Measurements from ENCODE around the gene WARS2. TPM values are rescaled to one million over a fixed set of nuclear protein-coding genes. Genes with fewer than 3 reads are reported as not detected.

WARS2 gene
- total RNA-seq, 2 donors from 2014 or later, result 9.9 to 11.8 TPM

GRCh38 chr1:119046785-119047438 is 93.5 kb downstream of the WARS2 start:
- no peaks in the 10 kb centered on the region for H3K36me3 ChIP-seq (ENCODE audit: control insufficient read depth, insufficient read depth, low read length)
- H3K4me3 ChIP-seq (ENCODE audit: low read length), result no peak overlapping the region
- DNase-seq, result no peak
- no peak overlapping the region for H3K27ac ChIP-seq (ENCODE audit: low read depth, low read length)
- H3K27me3 Mint-ChIP-seq (ENCODE audit: insufficient read depth), result no peaks in the 10 kb centered on the region
- TF ChIP-seq, protein P1, sequence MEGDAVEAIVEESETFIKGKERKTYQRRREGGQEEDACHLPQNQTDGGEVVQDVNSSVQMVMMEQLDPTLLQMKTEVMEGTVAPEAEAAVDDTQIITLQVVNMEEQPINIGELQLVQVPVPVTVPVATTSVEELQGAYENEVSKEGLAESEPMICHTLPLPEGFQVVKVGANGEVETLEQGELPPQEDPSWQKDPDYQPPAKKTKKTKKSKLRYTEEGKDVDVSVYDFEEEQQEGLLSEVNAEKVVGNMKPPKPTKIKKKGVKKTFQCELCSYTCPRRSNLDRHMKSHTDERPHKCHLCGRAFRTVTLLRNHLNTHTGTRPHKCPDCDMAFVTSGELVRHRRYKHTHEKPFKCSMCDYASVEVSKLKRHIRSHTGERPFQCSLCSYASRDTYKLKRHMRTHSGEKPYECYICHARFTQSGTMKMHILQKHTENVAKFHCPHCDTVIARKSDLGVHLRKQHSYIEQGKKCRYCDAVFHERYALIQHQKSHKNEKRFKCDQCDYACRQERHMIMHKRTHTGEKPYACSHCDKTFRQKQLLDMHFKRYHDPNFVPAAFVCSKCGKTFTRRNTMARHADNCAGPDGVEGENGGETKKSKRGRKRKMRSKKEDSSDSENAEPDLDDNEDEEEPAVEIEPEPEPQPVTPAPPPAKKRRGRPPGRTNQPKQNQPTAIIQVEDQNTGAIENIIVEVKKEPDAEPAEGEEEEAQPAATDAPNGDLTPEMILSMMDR (conservative IDR thresholded peaks at IDR 0.05), result no peak
- H3K9ac ChIP-seq (ENCODE audit: extremely low read depth, low read length, poor library complexity, severe bottlenecking), result no peak overlapping the region
- H3K4me1 Mint-ChIP-seq, result peaks cover 7% of the 10 kb centered on the region
- no peaks in the 10 kb centered on the region for H3K36me3 Mint-ChIP-seq (ENCODE audit: low read depth)
- no peaks in the 10 kb centered on the region for H3K4me1 ChIP-seq (ENCODE audit: control insufficient read depth, insufficient read depth, low read length)
- H3K4me3 Mint-ChIP-seq, result no peak overlapping the region
- H3K27ac Mint-ChIP-seq, result no peak overlapping the region
- no peaks in the 10 kb centered on the region for H3K27me3 ChIP-seq (ENCODE audit: control insufficient read depth, insufficient read depth, low read length, poor library complexity, severe bottlenecking)
- H3K9me3 Mint-ChIP-seq, result no peaks in the 10 kb centered on the region
- no peaks in the 10 kb centered on the region for H3K9me3 ChIP-seq (ENCODE audit: control insufficient read depth, low read length)
- 88 to 96% methylated on average over 3 to 5 of the region's 5 CpGs for WGBS, 2 experiments (ENCODE audit: insufficient coverage in 1 of 2, insufficient read length in 1 of 2)

DNA sequence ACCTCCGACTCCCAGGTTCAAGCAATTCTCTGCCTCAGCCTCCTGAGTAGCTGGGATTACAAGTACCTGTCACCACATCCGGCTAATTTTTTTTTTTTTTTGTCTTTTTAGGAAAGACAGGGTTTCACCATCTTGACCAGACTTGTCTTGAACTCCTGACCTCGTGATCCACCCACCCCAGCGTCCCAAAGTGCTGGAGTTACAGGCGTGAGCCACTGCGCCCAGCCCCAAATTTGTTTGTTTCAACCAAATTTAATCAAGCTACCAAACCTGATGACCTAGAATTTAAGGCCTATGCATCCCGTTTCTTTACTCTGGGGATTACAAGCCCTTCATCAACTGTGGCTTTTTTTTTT is 94.0 kb downstream of the WARS2 start:
- Histone ChIP-seq H3K27ac (ENCODE audit: low read depth, low read length) (no peak overlapping the region), H3K9me3 (ENCODE audit: control insufficient read depth, low read length) (no peaks in the 10 kb centered on the region), H3K4me1 (ENCODE audit: control insufficient read depth, insufficient read depth, low read length) (no peaks in the 10 kb centered on the region), H3K9ac (ENCODE audit: extremely low read depth, low read length, poor library complexity, severe bottlenecking) (no peak overlapping the region), H3K4me3 (ENCODE audit: low read length) (no peak overlapping the region), H3K27me3 (ENCODE audit: control insufficient read depth, insufficient read depth, low read length, poor library complexity, severe bottlenecking) (no peaks in the 10 kb centered on the region), H3K36me3 (ENCODE audit: control insufficient read depth, insufficient read depth, low read length) (no peaks in the 10 kb centered on the region)
- Mint-ChIP-seq H3K27me3 (ENCODE audit: insufficient read depth) (no peaks in the 10 kb centered on the region), H3K9me3 (no peaks in the 10 kb centered on the region), H3K36me3 (ENCODE audit: low read depth) (no peaks in the 10 kb centered on the region), H3K4me3 (no peak overlapping the region), H3K27ac (no peak overlapping the region), H3K4me1 (peaks cover 7% of the 10 kb centered on the region)
- DNase-seq, result no peak
- 82 to 93% methylated on average over 2 to 7 of the region's 7 CpGs for WGBS, 2 experiments (ENCODE audit: insufficient coverage in 1 of 2, insufficient read length in 1 of 2)
- TF ChIP-seq, protein P1 (conservative IDR thresholded peaks at IDR 0.05), result no peak

DNA sequence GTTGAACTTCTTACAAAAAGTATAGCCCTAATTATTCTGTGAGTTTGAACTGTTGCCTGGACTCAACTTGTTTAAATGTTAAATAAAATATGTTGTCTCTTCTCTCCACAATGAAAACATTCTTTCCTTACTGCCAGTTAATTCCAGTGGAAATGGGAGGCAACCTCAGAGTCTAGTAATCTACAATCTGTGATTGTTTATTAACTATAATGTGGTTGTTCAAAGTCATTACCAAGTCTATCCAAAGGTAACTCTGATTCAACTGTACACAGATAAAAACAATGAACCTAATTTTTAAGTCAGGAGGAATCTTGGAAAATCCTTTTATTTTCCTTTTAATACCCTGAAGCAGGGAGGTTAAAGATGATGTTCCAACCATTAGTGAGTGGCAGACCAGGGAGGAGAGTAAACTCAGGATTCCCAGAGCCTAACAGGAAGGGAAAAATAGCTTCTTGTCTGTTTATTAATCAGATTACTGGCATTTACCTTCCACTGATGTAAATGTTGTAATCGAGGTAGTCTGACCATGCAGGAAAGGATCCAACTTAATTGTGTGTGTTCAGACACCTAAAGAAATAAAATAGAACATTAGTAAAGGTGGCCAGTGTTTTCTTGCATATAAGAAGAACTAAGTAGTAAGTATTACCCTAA is 95.2 kb downstream of the WARS2 start:
- no peak overlapping the region for H3K4me3 ChIP-seq (ENCODE audit: low read length)
- no peaks in the 10 kb centered on the region for H3K36me3 ChIP-seq (ENCODE audit: control insufficient read depth, insufficient read depth, low read length)
- Mint-ChIP-seq H3K4me1 (peaks cover 7% of the 10 kb centered on the region), H3K36me3 (ENCODE audit: low read depth) (no peaks in the 10 kb centered on the region), H3K4me3 (no peak overlapping the region), H3K27me3 (ENCODE audit: insufficient read depth) (no peaks in the 10 kb centered on the region), H3K9me3 (no peaks in the 10 kb centered on the region), H3K27ac (no peak overlapping the region)
- TF ChIP-seq, protein P1 (conservative IDR thresholded peaks at IDR 0.05), result no peak
- DNase-seq, result no peak
- no peaks in the 10 kb centered on the region for H3K9me3 ChIP-seq (ENCODE audit: control insufficient read depth, low read length)
- no peak overlapping the region for H3K9ac ChIP-seq (ENCODE audit: extremely low read depth, low read length, poor library complexity, severe bottlenecking)
- no peaks in the 10 kb centered on the region for H3K27me3 ChIP-seq (ENCODE audit: control insufficient read depth, insufficient read depth, low read length, poor library complexity, severe bottlenecking)
- WGBS, 2 experiments (ENCODE audit: insufficient coverage in 1 of 2, insufficient read length in 1 of 2), result 89 to 100% methylated on average over 1 of the region's 1 CpG
- H3K4me1 ChIP-seq (ENCODE audit: control insufficient read depth, insufficient read depth, low read length), result no peaks in the 10 kb centered on the region
- H3K27ac ChIP-seq (ENCODE audit: low read depth, low read length), result no peak overlapping the region
